ENCODE measurements around the gene PHACTR4. TPM values are rescaled to one million over a fixed set of nuclear protein-coding genes. Genes with fewer than 3 reads are reported as not detected.

Gene PHACTR4
- total RNA-seq, 1 experiment from 2014 or later = 50.7 TPM

GRCh38 chr1:28338897-28339296 is 30.6 kb upstream of the PHACTR4 start:
- TF ChIP-seq CTCF (IDR thresholded peaks at IDR 0.05; ENCODE audit: unreplicated experiment) = no peak
- Mint-ChIP-seq H3K4me1 (ENCODE audit: insufficient read depth, unreplicated experiment) (no peaks in the 10 kb centered on the region), H3K36me3 (ENCODE audit: insufficient read depth, unreplicated experiment) (peaks cover 36% of the 10 kb centered on the region), H3K9me3 (ENCODE audit: unreplicated experiment) (no peaks in the 10 kb centered on the region), H3K27me3 (ENCODE audit: insufficient read depth, unreplicated experiment) (no peaks in the 10 kb centered on the region), H3K4me3 (ENCODE audit: unreplicated experiment) (no peak overlapping the region), H3K27ac (ENCODE audit: low read depth, unreplicated experiment) (no peak overlapping the region)
- intact Hi-C loops (cut with micrococcal nuclease) = no loop called here
- CTCF ChIA-PET = interaction anchor here (0.5 kb wide), 2 partner anchors 37 to 166 kb away, joined by 3 read pairs; no protein-coding TSS in a partner anchor
- no peak for DNase-seq (ENCODE audit: unreplicated experiment)
- POLR2A ChIA-PET = interaction anchor here (0.7 to 3.5 kb wide), 3 partner anchors 10 to 256 kb away, joined by 3 to 16 read pairs (median 3); partner anchors contain the start of gene MED18
- BruUV-seq (replicated peaks) = no TSS peak

GRCh38 chr1:28339551-28339950 is 30.0 kb upstream of the PHACTR4 start:
- peaks cover 30% of the 10 kb centered on the region for H3K36me3 Mint-ChIP-seq (ENCODE audit: insufficient read depth, unreplicated experiment)
- H3K4me3 Mint-ChIP-seq (ENCODE audit: unreplicated experiment) = no peak overlapping the region
- intact Hi-C loops (cut with micrococcal nuclease) = no loop called here
- POLR2A ChIA-PET = interaction anchor here (0.6 to 3.5 kb wide), 4 partner anchors 10 to 290 kb away, joined by 3 to 16 read pairs (median 3); partner anchors contain the start of gene MED18
- CTCF ChIA-PET = interaction anchor here (0.5 to 0.6 kb wide), 2 partner anchors 38 to 54 kb away, joined by 3 read pairs; no protein-coding TSS in a partner anchor
- no peak for TF ChIP-seq CTCF (IDR thresholded peaks at IDR 0.05; ENCODE audit: unreplicated experiment)
- H3K9me3 Mint-ChIP-seq (ENCODE audit: unreplicated experiment) = no peaks in the 10 kb centered on the region
- no TSS peak for BruUV-seq (replicated peaks)
- H3K27me3 Mint-ChIP-seq (ENCODE audit: insufficient read depth, unreplicated experiment) = no peaks in the 10 kb centered on the region
- no peak overlapping the region for H3K27ac Mint-ChIP-seq (ENCODE audit: low read depth, unreplicated experiment)
- no peak for DNase-seq (ENCODE audit: unreplicated experiment)
- no peaks in the 10 kb centered on the region for H3K4me1 Mint-ChIP-seq (ENCODE audit: insufficient read depth, unreplicated experiment)

GRCh38 chr1:28340221-28340974 is 29.1 kb upstream of the PHACTR4 start:
- no TSS peak for BruUV-seq (replicated peaks)
- Mint-ChIP-seq H3K27me3 (ENCODE audit: insufficient read depth, unreplicated experiment) (no peaks in the 10 kb centered on the region), H3K4me3 (ENCODE audit: unreplicated experiment) (no peak overlapping the region), H3K27ac (ENCODE audit: low read depth, unreplicated experiment) (no peak overlapping the region), H3K4me1 (ENCODE audit: insufficient read depth, unreplicated experiment) (no peaks in the 10 kb centered on the region), H3K9me3 (ENCODE audit: unreplicated experiment) (no peaks in the 10 kb centered on the region), H3K36me3 (ENCODE audit: insufficient read depth, unreplicated experiment) (peaks cover 22% of the 10 kb centered on the region)
- no peak for TF ChIP-seq CTCF (IDR thresholded peaks at IDR 0.05; ENCODE audit: unreplicated experiment)
- intact Hi-C loops (cut with micrococcal nuclease) = no loop called here
- ChIA-PET CTCF (interaction anchor here (0.6 to 1.3 kb wide), 3 partner anchors 9 to 92 kb away, joined by 3 to 5 read pairs (median 3); no protein-coding TSS in a partner anchor), POLR2A (interaction anchor here (0.6 to 3.5 kb wide), 5 partner anchors 11 to 174 kb away, joined by 4 to 16 read pairs (median 4); partner anchors contain the start of gene MED18)
- no peak for DNase-seq (ENCODE audit: unreplicated experiment)

GRCh38 chr1:28341591-28341990 is 27.9 kb upstream of the PHACTR4 start:
- TF ChIP-seq CTCF (IDR thresholded peaks at IDR 0.05; ENCODE audit: unreplicated experiment) = no peak
- H3K27me3 Mint-ChIP-seq (ENCODE audit: insufficient read depth, unreplicated experiment) = no peaks in the 10 kb centered on the region
- H3K36me3 Mint-ChIP-seq (ENCODE audit: insufficient read depth, unreplicated experiment) = peaks cover 10% of the 10 kb centered on the region
- no peak for DNase-seq (ENCODE audit: unreplicated experiment)
- ChIA-PET CTCF (interaction anchor here (0.6 to 2.2 kb wide), 6 partner anchors 10 to 218 kb away, joined by 3 to 6 read pairs (median 3); no protein-coding TSS in a partner anchor), POLR2A (interaction anchor here (0.7 to 1.5 kb wide), 3 partner anchors 13 to 93 kb away, joined by 4 to 5 read pairs (median 5); partner anchors contain the start of gene MED18)
- no TSS peak for BruUV-seq (replicated peaks)
- no peaks in the 10 kb centered on the region for H3K4me1 Mint-ChIP-seq (ENCODE audit: insufficient read depth, unreplicated experiment)
- no peak overlapping the region for H3K4me3 Mint-ChIP-seq (ENCODE audit: unreplicated experiment)
- no peaks in the 10 kb centered on the region for H3K9me3 Mint-ChIP-seq (ENCODE audit: unreplicated experiment)
- no peak overlapping the region for H3K27ac Mint-ChIP-seq (ENCODE audit: low read depth, unreplicated experiment)
- intact Hi-C loops (cut with micrococcal nuclease) = no loop called here

Measured in MCF 10A (cell line).